ENCODE measurements around the gene NGF. TPM values are rescaled to one million over a fixed set of nuclear protein-coding genes. Genes with fewer than 3 reads are reported as not detected.

Gene NGF
- total and polyA plus RNA-seq, 3 donors from 2014 or later: 0.63 to 3.3 (median 1.4) TPM

- no peak overlapping the region for H3K27ac ChIP-seq
- no peaks in the 10 kb centered on the region for H3K27me3 ChIP-seq
- WGBS, 2 donors: 43 to 67% methylated on average over 1 of the region's 1 CpG
- no peak for DNase-seq
- no peaks in the 10 kb centered on the region for H3K36me3 ChIP-seq (ENCODE audit: low read depth, missing control alignments)
- no peaks in the 10 kb centered on the region for H3K4me1 ChIP-seq
- no peak overlapping the region for H3K4me3 ChIP-seq
- no peaks in the 10 kb centered on the region for H3K9me3 ChIP-seq
- TF ChIP-seq POLR2A (IDR thresholded peaks at IDR 0.05) (no peak), CTCF (IDR thresholded peaks at IDR 0.05) (no peak)
- intact Hi-C loops (cut with DNase I; ENCODE audit: low total_unique reads): no loop called here
These were observed 76.6 kb downstream of the NGF start for GRCh38 chr1:115261496-115261895.

GRCh38 chr1:115258302-115258866, 79.7 kb downstream of the NGF start:
- H3K4me1 ChIP-seq: no peaks in the 10 kb centered on the region
- no peak overlapping the region for H3K27ac ChIP-seq
- TF ChIP-seq POLR2A (IDR thresholded peaks at IDR 0.05) (no peak), CTCF (IDR thresholded peaks at IDR 0.05) (no peak)
- no peaks in the 10 kb centered on the region for H3K9me3 ChIP-seq
- H3K36me3 ChIP-seq (ENCODE audit: low read depth, missing control alignments): no peaks in the 10 kb centered on the region
- no peaks in the 10 kb centered on the region for H3K27me3 ChIP-seq
- no peak overlapping the region for H3K4me3 ChIP-seq
- whole genome bisulfite sequencing, 2 donors: 73 to 98% methylated on average over 3 of the region's 3 CpGs
- DNase-seq: no peak
- intact Hi-C loops (cut with DNase I; ENCODE audit: low total_unique reads): no loop called here

- H3K9me3 ChIP-seq: no peaks in the 10 kb centered on the region
- no peaks in the 10 kb centered on the region for H3K27me3 ChIP-seq
- no peak for DNase-seq
- no peak for TF ChIP-seq POLR2A (IDR thresholded peaks at IDR 0.05)
- no peak for TF ChIP-seq CTCF (IDR thresholded peaks at IDR 0.05)
- H3K27ac ChIP-seq: no peak overlapping the region
- H3K4me1 ChIP-seq: no peaks in the 10 kb centered on the region
- no peaks in the 10 kb centered on the region for H3K36me3 ChIP-seq (ENCODE audit: low read depth, missing control alignments)
- H3K4me3 ChIP-seq: no peak overlapping the region
- intact Hi-C loops (cut with DNase I; ENCODE audit: low total_unique reads): no loop called here
These were observed 80.5 kb downstream of the NGF start for GRCh38 chr1:115257591-115257990.

GRCh38 chr1:115255154-115255553, 82.9 kb downstream of the NGF start:
- no peaks in the 10 kb centered on the region for H3K36me3 ChIP-seq (ENCODE audit: low read depth, missing control alignments)
- intact Hi-C loops (cut with DNase I; ENCODE audit: low total_unique reads): no loop called here

More at GRCh38 chr1:115255154-115255553, 82.9 kb downstream of the NGF start:
- TF ChIP-seq POLR2A (IDR thresholded peaks at IDR 0.05) (no peak), CTCF (IDR thresholded peaks at IDR 0.05) (no peak)
- no peaks in the 10 kb centered on the region for H3K9me3 ChIP-seq
- no peak overlapping the region for H3K27ac ChIP-seq
- H3K4me3 ChIP-seq: no peak overlapping the region
- 100% methylated on average over 1 of the region's 1 CpG for WGBS, 2 donors
- no peaks in the 10 kb centered on the region for H3K27me3 ChIP-seq
- no peaks in the 10 kb centered on the region for H3K4me1 ChIP-seq
- no peak for DNase-seq

Measured in testis (tissue), 3 donors.